ENCODE results near the gene LCN1. TPM values are rescaled to one million over a fixed set of nuclear protein-coding genes. Genes with fewer than 3 reads are reported as not detected.

The LCN1 gene
- total RNA-seq (not detected), polyA plus RNA-seq (ENCODE audit: insufficient read depth, low read depth, low replicate concordance) (2.7 TPM)
- long read RNA-seq, donor 1, result 0 reads
- long read RNA-seq, donor 2, result 0 reads

DNA sequence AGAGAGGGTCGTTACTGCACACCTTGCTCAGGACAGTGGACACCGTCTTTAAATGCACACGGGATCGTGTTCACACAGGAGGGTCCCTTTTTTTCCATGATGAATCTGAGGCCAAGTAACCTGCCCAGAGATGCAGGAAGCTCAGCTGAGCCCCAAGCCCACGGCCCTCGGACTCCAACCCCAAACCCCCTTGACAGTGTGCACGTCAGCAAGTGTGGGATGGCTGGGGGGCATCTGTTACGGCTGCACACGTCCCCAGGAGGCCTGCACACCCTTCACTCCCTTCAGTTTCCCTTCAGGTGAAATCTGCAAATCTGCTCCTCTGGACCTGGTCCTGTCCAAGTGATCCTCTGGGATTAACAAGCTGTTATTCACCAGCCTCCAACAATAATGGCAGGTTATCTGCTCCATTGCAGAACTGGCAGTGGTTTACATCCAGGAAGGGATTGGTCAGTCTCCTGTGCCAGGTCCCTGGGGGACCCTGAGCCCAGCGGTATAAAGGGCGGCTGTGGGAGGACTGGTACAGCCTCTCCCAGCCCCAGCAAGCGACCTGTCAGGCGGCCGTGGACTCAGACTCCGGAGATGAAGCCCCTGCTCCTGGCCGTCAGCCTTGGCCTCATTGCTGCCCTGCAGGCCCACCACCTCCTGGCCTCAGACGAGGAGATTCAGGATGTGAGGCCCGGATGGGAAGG is at the start of gene LCN1:
LCN1 (plus strand) TSS at position 525 of the 692 bp plus-strand sequence; CDS start at position 583, 58 bp downstream.
- H3K4me1 ChIP-seq, result no peaks in the 10 kb centered on the region
- no peak for DNase-seq
- no peak within 1 kb of the TSS for H3K4me3 ChIP-seq
- 81 to 86% methylated on average over 10 to 17 of the region's 18 CpGs for WGBS, 2 donors
- H3K36me3 ChIP-seq (ENCODE audit: low read depth, missing control alignments), result no peaks in the 10 kb centered on the region
- intact Hi-C loops (cut with DNase I; ENCODE audit: low total_unique reads), result no loop called here
- H3K27ac ChIP-seq, result no peak within 1 kb of the TSS
- TF ChIP-seq, protein P1, sequence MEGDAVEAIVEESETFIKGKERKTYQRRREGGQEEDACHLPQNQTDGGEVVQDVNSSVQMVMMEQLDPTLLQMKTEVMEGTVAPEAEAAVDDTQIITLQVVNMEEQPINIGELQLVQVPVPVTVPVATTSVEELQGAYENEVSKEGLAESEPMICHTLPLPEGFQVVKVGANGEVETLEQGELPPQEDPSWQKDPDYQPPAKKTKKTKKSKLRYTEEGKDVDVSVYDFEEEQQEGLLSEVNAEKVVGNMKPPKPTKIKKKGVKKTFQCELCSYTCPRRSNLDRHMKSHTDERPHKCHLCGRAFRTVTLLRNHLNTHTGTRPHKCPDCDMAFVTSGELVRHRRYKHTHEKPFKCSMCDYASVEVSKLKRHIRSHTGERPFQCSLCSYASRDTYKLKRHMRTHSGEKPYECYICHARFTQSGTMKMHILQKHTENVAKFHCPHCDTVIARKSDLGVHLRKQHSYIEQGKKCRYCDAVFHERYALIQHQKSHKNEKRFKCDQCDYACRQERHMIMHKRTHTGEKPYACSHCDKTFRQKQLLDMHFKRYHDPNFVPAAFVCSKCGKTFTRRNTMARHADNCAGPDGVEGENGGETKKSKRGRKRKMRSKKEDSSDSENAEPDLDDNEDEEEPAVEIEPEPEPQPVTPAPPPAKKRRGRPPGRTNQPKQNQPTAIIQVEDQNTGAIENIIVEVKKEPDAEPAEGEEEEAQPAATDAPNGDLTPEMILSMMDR (IDR thresholded peaks at IDR 0.05), result no peak
- no peak for TF ChIP-seq POLR2A (IDR thresholded peaks at IDR 0.05)
- H3K27me3 ChIP-seq, result no peaks in the 10 kb centered on the region
- no peaks in the 10 kb centered on the region for H3K9me3 ChIP-seq

DNA sequence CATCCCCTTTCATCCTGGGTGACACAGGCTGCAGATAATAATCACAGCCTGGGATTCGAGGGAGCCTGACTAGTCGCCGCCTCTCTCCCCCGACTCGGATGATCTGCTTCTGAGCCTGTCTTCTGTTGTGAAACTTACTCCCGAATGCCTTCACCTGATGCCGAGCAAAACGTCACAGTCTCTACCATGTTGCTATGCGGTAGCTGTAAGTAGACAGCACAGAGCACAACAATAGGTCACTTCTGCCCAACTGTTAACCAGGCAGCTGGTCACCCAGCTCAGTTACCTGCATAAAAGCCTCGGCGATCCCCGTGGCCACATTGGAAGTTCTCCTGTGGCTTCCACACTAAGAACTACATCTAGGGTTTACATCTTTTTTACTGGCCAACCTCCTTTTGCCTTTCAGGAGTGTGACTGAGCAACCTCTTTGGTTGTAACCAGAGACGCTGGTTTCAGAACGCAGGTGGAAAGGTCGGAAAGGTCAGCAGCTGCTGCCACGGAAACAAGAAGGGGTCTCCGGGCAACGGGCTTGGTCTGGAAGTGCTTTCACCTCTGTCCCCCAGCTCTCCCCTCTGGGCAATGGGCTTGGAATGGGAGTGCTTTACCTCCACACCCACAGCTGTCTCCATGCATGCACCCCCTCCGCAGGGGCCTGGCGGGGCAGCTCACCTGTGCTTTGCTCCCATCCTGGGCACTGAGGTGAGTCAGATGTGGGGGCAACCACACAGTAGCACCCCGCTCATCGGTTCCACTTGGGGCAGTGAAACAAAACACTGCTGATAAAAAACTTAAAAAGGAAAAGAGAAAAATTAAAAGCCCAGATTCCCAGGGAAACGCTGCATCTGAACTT is 49.2 kb upstream of the LCN1 start:
- Histone ChIP-seq H3K4me1 (no peaks in the 10 kb centered on the region), H3K9me3 (no peaks in the 10 kb centered on the region), H3K4me3 (no peak overlapping the region), H3K27ac (no peak overlapping the region), H3K27me3 (no peaks in the 10 kb centered on the region), H3K36me3 (ENCODE audit: low read depth, missing control alignments) (no peaks in the 10 kb centered on the region)
- intact Hi-C loops (cut with DNase I; ENCODE audit: low total_unique reads), result no loop called here
- TF ChIP-seq POLR2A (IDR thresholded peaks at IDR 0.05), result no peak
- TF ChIP-seq, protein P1 (IDR thresholded peaks at IDR 0.05), result no peak
- DNase-seq, result no peak
- 81% methylated on average over 20 to 23 of the region's 23 CpGs for WGBS, 2 donors

DNA sequence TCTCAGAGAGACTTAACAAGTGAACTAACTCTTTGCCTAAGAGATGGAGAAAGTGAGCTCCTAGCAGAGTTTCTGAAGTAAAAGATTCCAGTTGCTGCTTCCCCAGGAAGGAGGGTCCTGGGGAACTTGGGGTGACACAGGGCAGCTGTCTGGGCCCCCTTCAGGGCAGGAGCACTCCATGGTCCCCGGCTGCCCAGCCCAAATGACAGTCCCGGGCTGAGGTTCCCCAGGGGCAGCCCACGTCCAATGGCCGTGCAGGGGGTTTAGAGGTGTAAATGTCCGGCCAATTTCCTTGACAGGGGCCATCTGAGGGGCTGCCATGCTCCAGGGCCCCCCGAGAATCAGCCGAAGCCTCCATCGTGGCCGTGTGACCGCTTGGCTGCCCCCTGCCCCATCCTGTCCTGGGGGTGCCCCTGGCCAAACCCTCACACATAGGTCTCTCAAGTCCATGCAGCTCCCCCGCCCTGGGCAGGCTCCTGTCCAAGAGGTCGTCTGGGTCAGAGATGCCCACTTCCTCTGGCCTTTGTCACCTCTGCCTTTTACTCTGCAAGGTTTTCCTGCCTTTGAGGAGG is 47.2 kb upstream of the LCN1 start:
- no peak for DNase-seq
- no peaks in the 10 kb centered on the region for H3K27me3 ChIP-seq
- WGBS, 2 donors, result 77 to 78% methylated on average over 4 to 12 of the region's 12 CpGs
- no peaks in the 10 kb centered on the region for H3K36me3 ChIP-seq (ENCODE audit: low read depth, missing control alignments)
- intact Hi-C loops (cut with DNase I; ENCODE audit: low total_unique reads), result no loop called here
- no peaks in the 10 kb centered on the region for H3K9me3 ChIP-seq
- H3K4me3 ChIP-seq, result no peak overlapping the region
- no peak overlapping the region for H3K27ac ChIP-seq
- H3K4me1 ChIP-seq, result peaks cover 6% of the 10 kb centered on the region
- TF ChIP-seq POLR2A (IDR thresholded peaks at IDR 0.05), result no peak
- TF ChIP-seq, protein P1 (IDR thresholded peaks at IDR 0.05), result no peak

DNA sequence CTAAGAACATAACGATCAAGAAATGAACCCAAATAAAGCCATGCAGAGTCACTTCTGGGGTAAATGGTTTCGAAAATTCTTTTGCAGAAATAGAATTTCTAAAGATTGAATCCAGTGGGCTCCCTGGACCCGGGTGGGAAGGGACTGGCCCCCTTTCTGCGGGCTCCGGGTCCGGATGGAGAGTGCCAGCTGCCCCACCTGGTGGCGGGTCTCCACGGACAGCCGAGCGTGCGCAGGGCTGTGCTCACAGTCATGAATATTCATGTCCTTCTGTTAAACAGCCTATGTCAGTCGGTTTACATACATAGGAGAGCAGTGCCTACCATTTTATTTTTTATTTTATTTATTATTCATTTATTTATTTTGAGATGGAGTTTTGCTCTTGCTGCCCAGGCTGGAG is 46.3 kb upstream of the LCN1 start:
- no peaks in the 10 kb centered on the region for H3K36me3 ChIP-seq (ENCODE audit: low read depth, missing control alignments)
- WGBS, 2 donors, result 46 to 58% methylated on average over 12 of the region's 12 CpGs
- no peak for TF ChIP-seq POLR2A (IDR thresholded peaks at IDR 0.05)
- TF ChIP-seq, protein P1 (IDR thresholded peaks at IDR 0.05), result no peak
- H3K27me3 ChIP-seq, result no peaks in the 10 kb centered on the region
- H3K27ac ChIP-seq, result no peak overlapping the region
- peaks cover 6% of the 10 kb centered on the region for H3K4me1 ChIP-seq
- peak; percentile 43 for DNase-seq
- no peaks in the 10 kb centered on the region for H3K9me3 ChIP-seq
- intact Hi-C loops (cut with DNase I; ENCODE audit: low total_unique reads), result no loop called here
- no peak overlapping the region for H3K4me3 ChIP-seq
